HepG2 (cell line): Measurements from ENCODE around the gene ANKS1B. TPM values are rescaled to one million over a fixed set of nuclear protein-coding genes. Genes with fewer than 3 reads are reported as not detected.

Experiments
- ATAC-seq: fragments of 200-7000 bp; cut with Tn5 transposase; 3 replicates; pipeline ENCODE4 v1.9.1; 2020; ENCODE audit warnings: mild to moderate bottlenecking, moderate library complexity
- BruUV-seq: library from RNA; stranded (reverse); fragments of 400-500 nt; replicated peaks from 2 replicates; lab custom pipeline; 2021; lab: Mats Ljungman, UMichigan
- CTCF ChIA-PET: fragments of 300-600 bp; formaldehyde crosslinking; extraction: SDS; loops from one replicate; lab custom pipeline; 2021; ENCODE audit warnings: low total read pairs, inconsistent platforms, low intra/inter-chr PET ratio; lab: Yijun Ruan, JAX
- POLR2A ChIA-PET: fragments of 350-600 bp; sonication (Branson Sonifier 250); formaldehyde crosslinking; loops from one replicate; lab custom pipeline; 2020; ENCODE audit warnings: antibody characterized with exemption, inconsistent platforms; lab: Yijun Ruan, JAX
- DNase-seq: peaks from one replicate; pipeline ENCODE4 v3.0.0-alpha.2; 2015; ENCODE audit warnings: low spot score
- FAIRE-seq: peaks from 3 replicates; lab custom pipeline; 2011; peaks lifted over from hg19 to GRCh38; lab: Jason Lieb, UNC
- H2AFZ ChIP-seq: one replicate; pipeline ENCODE4 v1.6.1; 2011; ENCODE audit warnings: low read length, inconsistent platforms
- H3K27ac ChIP-seq: fragments of 300-600 bp; 3 replicates; pipeline ENCODE4 v1.8.0; 2011; ENCODE audit warnings: mixed run types, mild to moderate bottlenecking, mixed read lengths, low read length, inconsistent platforms; ENCODE audit not compliant: insufficient read depth; ENCODE audit errors: extremely low read length
- H3K27me3 ChIP-seq, 2 experiments: fragments of 200-600 bp in 1 of 2; 2 replicates in 1 of 2; 3 replicates in 1 of 2; pipeline versions ENCODE4 v1.6.0 to v1.8.0; 2011; ENCODE audit warnings: low read length in 2 of 2, mild to moderate bottlenecking in 2 of 2, moderate library complexity in 2 of 2, inconsistent platforms in 1 of 2; ENCODE audit not compliant: insufficient read depth in 2 of 2, control insufficient read depth in 1 of 2
- H3K36me3 ChIP-seq, 2 experiments: fragments of 200-600 bp in 1 of 2; replicated peaks in 1 of 2; 2 replicates in 1 of 2; 3 replicates in 1 of 2; pipeline versions ENCODE4 v1.5.1 to v1.8.0; 2011; ENCODE audit warnings: low read length in 2 of 2, inconsistent platforms in 1 of 2; ENCODE audit not compliant: insufficient read depth in 2 of 2, control insufficient read depth in 1 of 2
- H3K4me1 ChIP-seq: 2 replicates; pipeline ENCODE4 v1.5.1; 2012; ENCODE audit warnings: low read length, inconsistent platforms; ENCODE audit not compliant: insufficient read depth
- H3K4me2 ChIP-seq: 2 replicates; pipeline ENCODE4 v1.6.0; 2011; ENCODE audit warnings: low read depth, low read length, inconsistent platforms
- H3K4me3 ChIP-seq, 3 experiments: fragments of 200-600 bp in 1 of 3; sonication (generic), shearing (Covaris generic) in 1 of 3; replicated peaks in 1 of 3; 2 replicates each; pipeline ENCODE4 v1.5.1; 2011 to 2016; ENCODE audit warnings: low read length in 3 of 3, inconsistent platforms in 2 of 3, low read depth in 2 of 3, mild to moderate bottlenecking in 2 of 3, control low read depth in 1 of 3, mixed read lengths in 1 of 3; ENCODE audit not compliant: insufficient read depth in 1 of 3
- H3K79me2 ChIP-seq: one replicate; pipeline ENCODE4 v1.6.1; 2011; ENCODE audit warnings: low read length, inconsistent platforms; ENCODE audit not compliant: insufficient read depth
- H3K9ac ChIP-seq: 2 replicates; pipeline ENCODE4 v1.6.0; 2011; ENCODE audit warnings: mild to moderate bottlenecking, low read depth, low read length, inconsistent platforms; ENCODE audit not compliant: insufficient read depth
- H3K9me3 ChIP-seq: 2 replicates; pipeline ENCODE4 v1.5.1; 2012; ENCODE audit warnings: mild to moderate bottlenecking, low read length
- H4K20me1 ChIP-seq: 2 replicates; pipeline ENCODE4 v1.6.0; 2011; ENCODE audit warnings: inconsistent platforms, mild to moderate bottlenecking, low read length, moderate library complexity; ENCODE audit not compliant: insufficient read depth
- BCL3 ChIP-seq: sonication (generic); formaldehyde crosslinking; IDR thresholded peaks from 2 replicates; pipeline ENCODE4 v1.5.1; 2020; ENCODE audit warnings: mild to moderate bottlenecking, missing genetic modification reagents, moderate library complexity
- CAMTA2 ChIP-seq: sonication (generic); formaldehyde crosslinking; IDR thresholded peaks from 2 replicates; pipeline ENCODE4 v1.4.0; 2020; ENCODE audit warnings: mild to moderate bottlenecking, missing genetic modification reagents, borderline replicate concordance
- DNMT3B ChIP-seq: conservative IDR thresholded peaks from 2 replicates; pipeline ENCODE4 v1.6.1; 2016; ENCODE audit warnings: missing biosample characterization, control low read depth
- E2F5 ChIP-seq: sonication (generic); formaldehyde crosslinking; conservative IDR thresholded peaks from 2 replicates; pipeline ENCODE4 v1.4.0; 2020; ENCODE audit warnings: missing genetic modification reagents
- KMT2B ChIP-seq: IDR thresholded peaks from 2 replicates; pipeline ENCODE4 v1.6.1; 2016; ENCODE audit warnings: missing genetic modification reagents, missing compliant biosample characterization
- MAFF ChIP-seq: IDR thresholded peaks from 2 replicates; pipeline ENCODE4 v1.6.1; 2011; ENCODE audit warnings: low read depth, low read length, improper control_type of control experiment
- MAFK ChIP-seq, 2 experiments: IDR thresholded peaks in 1 of 2; conservative IDR thresholded peaks in 1 of 2; 2 replicates each; pipeline ENCODE4 v1.6.1; 2011; ENCODE audit warnings: improper control_type of control experiment in 2 of 2, low read length in 2 of 2
- NFKBIZ ChIP-seq: IDR thresholded peaks from 2 replicates; pipeline ENCODE4 v1.6.1; 2018; ENCODE audit warnings: missing genetic modification reagents, missing compliant biosample characterization
- ZNF253 ChIP-seq: sonication (generic); formaldehyde crosslinking; IDR thresholded peaks from 2 replicates; pipeline ENCODE4 v1.8.0; 2022; ENCODE audit warnings: mild to moderate bottlenecking, missing genetic modification reagents, borderline replicate concordance
- in situ Hi-C: cut with HindIII; loops from 2 replicates; pipeline ENCODE4 v1.10.0; 2017; ENCODE audit warnings: low pct_unique_long_range_greater_than_20kb; ENCODE audit not compliant: extremely low pct_ligation_motif_present
- intact Hi-C: fragments of 100-400 bp; cut with micrococcal nuclease; formaldehyde crosslinking; loops from one replicate; pipeline ENCODE4 v1.10.0; 2022; ENCODE audit not compliant: unreplicated experiment
- polyA plus RNA-seq, 8 experiments: library from polyadenylated mRNA; depleted of rRNA in 3 of 8; stranded (reverse) in 7 of 8; unstranded in 1 of 8; fragments of >200 nt; fragmentation: Illumina TruSeq in 4 of 8; extraction: Trizol in 4 of 8; gene quantifications; 2 replicates each; pipeline versions ENCODE4 v1.2.1 to v1.2.3, GENCODE V29; 2011 to 2016; ENCODE audit warnings: low read depth in 4 of 8, missing spikeins in 1 of 8, mixed read lengths in 1 of 8; ENCODE audit not compliant: insufficient read depth in 1 of 8
- total RNA-seq, 5 experiments: library from RNA; depleted of rRNA; stranded (reverse); fragments of >200 nt; fragmentation: Illumina TruSeq; extraction: Trizol; gene quantifications; 2 replicates each; pipeline ENCODE4 v1.2.3, GENCODE V29; 2016; ENCODE audit warnings: low read depth in 1 of 5

Gene ANKS1B
- total and polyA plus RNA-seq, 2 of the 13 experiments (the other 11 are each of a cell fraction or from before 2014, with no cell fraction given): 0.15 TPM; not detected in 1

DNA sequence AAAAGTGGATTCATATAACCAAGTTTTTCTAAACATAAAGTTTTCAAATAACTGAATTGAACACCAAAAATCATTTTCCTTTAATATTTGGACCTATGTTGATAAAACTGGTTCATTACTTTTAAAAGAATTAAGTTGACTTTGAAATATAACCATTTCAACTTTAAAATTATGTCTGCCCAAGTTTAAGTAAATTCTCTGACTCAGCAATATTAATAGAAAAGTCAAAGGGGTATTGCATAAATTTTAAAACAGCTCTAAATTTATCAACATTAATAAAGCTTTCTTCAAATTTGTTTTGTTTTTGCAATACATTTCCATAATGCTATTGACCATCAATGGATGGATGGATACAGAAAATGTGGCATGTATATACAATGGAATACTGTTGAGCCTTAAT is 505.6 kb downstream of the ANKS1B start:
- ATAC-seq: no peak

More for the DNA sequence above, 505.6 kb downstream of the ANKS1B start:
- no peak overlapping the region for H2AFZ ChIP-seq
- intact Hi-C loops (no loop called here), in situ Hi-C loops (no loop called here)
- no peak for DNase-seq
- no peak overlapping the region for H3K4me3 ChIP-seq
- ChIA-PET POLR2A (no interaction called here), CTCF (no interaction called here)
- H3K36me3 ChIP-seq: no peaks in the 10 kb centered on the region
- no peak overlapping the region for H3K27ac ChIP-seq
- H4K20me1 ChIP-seq: no peaks in the 10 kb centered on the region
- H3K9me3 ChIP-seq: no peaks in the 10 kb centered on the region
- H3K27me3 ChIP-seq: no peaks in the 10 kb centered on the region
- H3K9ac ChIP-seq: no peak overlapping the region
- no peak overlapping the region for H3K4me2 ChIP-seq
- no peaks in the 10 kb centered on the region for H3K79me2 ChIP-seq
- FAIRE-seq: no peak
- TF ChIP-seq MAFF: peak; percentile 90
- TF ChIP-seq E2F5 (CRISPR knock-in tag): no peak
- TF ChIP-seq MAFK (conservative IDR thresholded peaks at IDR 0.05 in 1 of 2, IDR thresholded peaks at IDR 0.05 in 1 of 2; ENCODE audit: low read length in 2 of 2): peak; percentile 81 to 97
- TF ChIP-seq DNMT3B: no peak
- TF ChIP-seq BCL3: no peak
- TF ChIP-seq CAMTA2: no peak
- TF ChIP-seq NFKBIZ (CRISPR knock-in tag): no peak
- no peak for TF ChIP-seq ZNF253
- TF ChIP-seq KMT2B (CRISPR knock-in tag): no peak
- no peaks in the 10 kb centered on the region for H3K4me1 ChIP-seq
- no TSS peak for BruUV-seq
